PFSK-1 (cell line): Measurements from ENCODE around the gene CNTLN.

Experiments used
- FOXP2 ChIP-seq: optimal IDR thresholded peaks from 2 replicates; pipeline ENCODE3; 2011; ENCODE audit warnings: borderline replicate concordance, control low read depth, inconsistent platforms; ENCODE audit not compliant: insufficient read depth; ENCODE audit errors: extremely low read length, extremely low read depth
- POLR2AphosphoS5 ChIP-seq: IDR thresholded peaks from 2 replicates; pipeline ENCODE4 v1.6.1; 2012; ENCODE audit warnings: low read depth, mild to moderate bottlenecking, control low read depth, low read length, moderate library complexity
- REST ChIP-seq, 2 experiments: IDR thresholded peaks; 2 replicates each; pipeline versions ENCODE4 v1.6.1 to v1.8.0; 2011 to 2012; ENCODE audit warnings: low read depth in 2 of 2, low read length in 2 of 2, control low read depth in 1 of 2, inconsistent platforms in 1 of 2, mild to moderate bottlenecking in 1 of 2, moderate library complexity in 1 of 2; ENCODE audit not compliant: insufficient read depth in 1 of 2
- SIN3A ChIP-seq: IDR thresholded peaks from 2 replicates; pipeline ENCODE4 v1.6.1; 2012; ENCODE audit warnings: mild to moderate bottlenecking, low read length, moderate library complexity, borderline replicate concordance; ENCODE audit not compliant: insufficient read depth
- TAF1 ChIP-seq: IDR thresholded peaks from 2 replicates; pipeline ENCODE4 v1.6.1; 2012; ENCODE audit warnings: low read length, control low read depth, borderline replicate concordance; ENCODE audit not compliant: insufficient read depth

CNTLN gene

GRCh38 chr9:17291766-17292165 is 156.9 kb downstream of the CNTLN start:
- no peak for TF ChIP-seq REST (IDR thresholded peaks at IDR 0.05; ENCODE audit: insufficient read depth in 1 of 2, low read depth in 2 of 2, low read length in 2 of 2)
- no peak for TF ChIP-seq POLR2AphosphoS5
- no peak for TF ChIP-seq SIN3A
- TF ChIP-seq TAF1, result no peak
- TF ChIP-seq FOXP2, result no peak

GRCh38 chr9:17293685-17294084 is 158.8 kb downstream of the CNTLN start:
- TF ChIP-seq POLR2AphosphoS5 (no peak), TAF1 (no peak), FOXP2 (no peak), REST (IDR thresholded peaks at IDR 0.05; ENCODE audit: insufficient read depth in 1 of 2, low read depth in 2 of 2, low read length in 2 of 2) (no peak), SIN3A (no peak)

- TF ChIP-seq POLR2AphosphoS5 (no peak), FOXP2 (no peak), REST (IDR thresholded peaks at IDR 0.05; ENCODE audit: insufficient read depth in 1 of 2, low read depth in 2 of 2, low read length in 2 of 2) (no peak), SIN3A (no peak), TAF1 (no peak)
These were observed 160.2 kb downstream of the CNTLN start for GRCh38 chr9:17294822-17295624.

- TF ChIP-seq TAF1, result no peak
- no peak for TF ChIP-seq FOXP2
- TF ChIP-seq SIN3A, result no peak
- TF ChIP-seq REST (IDR thresholded peaks at IDR 0.05; ENCODE audit: insufficient read depth in 1 of 2, low read depth in 2 of 2, low read length in 2 of 2), result no peak
These were observed 180.5 kb downstream of the CNTLN start for GRCh38 chr9:17315341-17315740.

GRCh38 chr9:17318821-17319320 is 184.0 kb downstream of the CNTLN start:
- TF ChIP-seq POLR2AphosphoS5 (no peak), REST (IDR thresholded peaks at IDR 0.05; ENCODE audit: insufficient read depth in 1 of 2, low read depth in 2 of 2, low read length in 2 of 2) (no peak), SIN3A (no peak), FOXP2 (no peak), TAF1 (no peak)
